DND-41 (cell line): ENCODE data around the gene MYEOV.

Experiments
- ATAC-seq: fragments of 200-7000 bp; cut with Tn5 transposase; 3 replicates; pipeline ENCODE4 v1.9.1; 2021; ENCODE audit warnings: low read depth; ENCODE audit not compliant: insufficient read depth
- DNase-seq: peaks from one replicate; pipeline ENCODE4 v3.0.0-alpha.2; 2020
- H2AFZ ChIP-seq: 2 replicates; pipeline ENCODE4 v1.6.0; 2012; ENCODE audit warnings: low read depth, low read length
- H3K27ac ChIP-seq: 2 replicates; pipeline ENCODE4 v1.5.1; 2012; ENCODE audit warnings: low read length, inconsistent platforms
- H3K27me3 ChIP-seq: fragments of 200-600 bp; sonication (generic); 2 replicates; pipeline ENCODE4 v1.6.0; 2012; ENCODE audit warnings: low read length, mild to moderate bottlenecking, inconsistent platforms; ENCODE audit not compliant: insufficient read depth, poor library complexity
- H3K36me3 ChIP-seq: 2 replicates; pipeline ENCODE4 v1.5.1; 2012; ENCODE audit warnings: low read length, inconsistent platforms; ENCODE audit not compliant: insufficient read depth
- H3K4me1 ChIP-seq: 2 replicates; pipeline ENCODE4 v1.5.1; 2012; ENCODE audit warnings: mild to moderate bottlenecking, low read length; ENCODE audit not compliant: insufficient read depth
- H3K4me2 ChIP-seq: 2 replicates; pipeline ENCODE4 v1.6.0; 2012; ENCODE audit warnings: mild to moderate bottlenecking, moderate library complexity, low read length, inconsistent platforms; ENCODE audit not compliant: insufficient read depth
- H3K4me3 ChIP-seq, 2 experiments: fragments of 200-600 bp in 1 of 2; shearing (Covaris generic) in 1 of 2; 2 replicates each; pipeline ENCODE4 v1.5.1; 2012 to 2016; ENCODE audit warnings: inconsistent platforms in 2 of 2, low read length in 2 of 2, mild to moderate bottlenecking in 2 of 2, low read depth in 1 of 2, moderate library complexity in 1 of 2
- H3K79me2 ChIP-seq: 2 replicates; pipeline ENCODE4 v1.6.0; 2012; ENCODE audit warnings: low read length, inconsistent platforms; ENCODE audit not compliant: insufficient read depth
- H3K9ac ChIP-seq: 2 replicates; pipeline ENCODE4 v1.6.0; 2012; ENCODE audit warnings: low read depth, mild to moderate bottlenecking, inconsistent platforms, low read length, moderate library complexity
- H3K9me3 ChIP-seq: 2 replicates; pipeline ENCODE4 v1.5.1; 2012; ENCODE audit warnings: low read length, moderate library complexity, mild to moderate bottlenecking, inconsistent platforms; ENCODE audit not compliant: insufficient read depth, severe bottlenecking
- H4K20me1 ChIP-seq: 2 replicates; pipeline ENCODE4 v1.6.0; 2012; ENCODE audit warnings: low read length; ENCODE audit not compliant: insufficient read depth
- CTCF ChIP-seq: IDR thresholded peaks from 2 replicates; pipeline ENCODE4 v1.5.1; 2012; ENCODE audit warnings: borderline replicate concordance, low read length, moderate library complexity, mild to moderate bottlenecking; ENCODE audit not compliant: poor library complexity, severe bottlenecking; ENCODE audit errors: extremely low read depth
- EZH2 ChIP-seq: IDR thresholded peaks from 3 replicates; pipeline ENCODE4 v1.6.1; 2012; ENCODE audit warnings: borderline replicate concordance, low read depth, mild to moderate bottlenecking, moderate library complexity, low read length, inconsistent platforms; ENCODE audit not compliant: severe bottlenecking

MYEOV gene

DNA sequence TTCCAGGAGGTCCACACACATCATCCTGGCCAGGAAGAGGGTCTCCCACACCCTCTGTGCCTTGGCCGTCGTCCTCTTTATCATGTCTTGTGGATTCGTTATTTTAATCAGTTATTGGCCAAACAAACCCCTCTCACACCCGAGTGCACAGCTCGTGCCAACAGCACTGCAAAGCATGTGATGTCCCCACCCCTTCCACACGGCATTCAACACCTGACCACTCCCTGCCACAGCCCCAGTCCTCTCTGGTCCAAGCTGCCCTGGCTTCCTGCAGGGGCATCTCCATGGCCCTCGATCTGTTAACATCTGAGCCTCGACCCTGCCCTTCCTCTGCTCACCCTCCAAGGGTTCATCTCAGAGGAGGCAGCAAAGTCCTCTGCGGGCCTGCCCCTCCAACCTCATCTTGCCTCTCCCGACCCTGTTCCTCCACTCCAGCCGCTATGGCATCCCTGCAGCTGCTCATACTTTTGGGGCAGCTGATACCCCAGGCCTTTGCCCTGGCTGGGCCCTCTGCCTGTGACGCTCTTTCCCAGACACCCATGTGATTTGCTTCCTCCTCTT, 14.0 kb downstream of the MYEOV start:
- H3K36me3 ChIP-seq = no peaks in the 10 kb centered on the region
- no peak overlapping the region for H3K9ac ChIP-seq
- no peak overlapping the region for H2AFZ ChIP-seq
- DNase-seq (no peak), ATAC-seq (no peak)
- H3K79me2 ChIP-seq = no peaks in the 10 kb centered on the region
- H3K4me1 ChIP-seq = peaks cover 19% of the 10 kb centered on the region
- H3K27me3 ChIP-seq = peaks cover 33% of the 10 kb centered on the region
- no peaks in the 10 kb centered on the region for H3K9me3 ChIP-seq
- H3K4me3 ChIP-seq = no peak overlapping the region
- H3K4me2 ChIP-seq = no peak overlapping the region
- H3K27ac ChIP-seq = no peak overlapping the region
- no peak for TF ChIP-seq CTCF
- no peak for TF ChIP-seq EZH2
- H4K20me1 ChIP-seq = peaks cover 66% of the 10 kb centered on the region

- Histone ChIP-seq H2AFZ (no peak overlapping the region), H3K36me3 (no peaks in the 10 kb centered on the region), H3K4me3 (no peak overlapping the region), H4K20me1 (peaks cover 68% of the 10 kb centered on the region), H3K9ac (no peak overlapping the region), H3K9me3 (no peaks in the 10 kb centered on the region), H3K27ac (no peak overlapping the region), H3K79me2 (no peaks in the 10 kb centered on the region), H3K4me2 (no peak overlapping the region), H3K27me3 (peaks cover 33% of the 10 kb centered on the region), H3K4me1 (peaks cover 19% of the 10 kb centered on the region)
- no peak for ATAC-seq
- no peak for DNase-seq
- TF ChIP-seq EZH2 = no peak
- TF ChIP-seq CTCF = no peak
These were observed 14.5 kb downstream of the MYEOV start for GRCh38 chr11:69308491-69308911.

- Histone ChIP-seq H3K27ac (no peak overlapping the region), H3K27me3 (peaks cover 33% of the 10 kb centered on the region), H3K9me3 (no peaks in the 10 kb centered on the region), H3K79me2 (no peaks in the 10 kb centered on the region), H3K4me1 (peaks cover 19% of the 10 kb centered on the region), H4K20me1 (peaks cover 68% of the 10 kb centered on the region), H3K4me2 (no peak overlapping the region), H3K9ac (no peak overlapping the region), H3K36me3 (no peaks in the 10 kb centered on the region), H2AFZ (no peak overlapping the region), H3K4me3 (no peak overlapping the region)
- ATAC-seq (no peak), DNase-seq (no peak)
- TF ChIP-seq EZH2 (no peak), CTCF (no peak)
These were observed 15.1 kb downstream of the MYEOV start for GRCh38 chr11:69308936-69309615.
